ENCODE data around the gene TRIM54.
"Not testable (repeated sequence)": the region's sequence is repeated elsewhere in the genome, so short reads cannot be mapped to it uniquely, and the experiment has no call there.

TRIM54 gene

DNA sequence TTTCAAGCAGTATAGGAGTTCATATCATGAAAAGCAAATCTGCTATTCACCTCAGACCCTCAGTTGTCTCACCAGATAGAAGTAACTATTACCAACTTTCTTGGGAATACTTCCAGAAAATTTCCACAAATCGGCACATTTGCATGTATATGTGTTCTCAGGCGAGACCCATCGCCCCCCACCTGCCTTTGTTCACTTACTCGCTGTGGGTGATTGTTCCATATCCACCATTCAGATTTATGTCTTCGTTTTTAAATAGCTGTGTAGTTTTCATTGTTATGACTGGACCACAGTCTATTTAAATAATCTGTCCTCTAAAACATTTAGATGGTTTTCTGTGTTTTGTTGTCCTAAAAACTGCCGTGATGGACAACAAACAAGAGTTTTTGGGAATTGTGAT, 3.3 kb downstream of the TRIM54 start:
- no peak for DNase-seq

DNA sequence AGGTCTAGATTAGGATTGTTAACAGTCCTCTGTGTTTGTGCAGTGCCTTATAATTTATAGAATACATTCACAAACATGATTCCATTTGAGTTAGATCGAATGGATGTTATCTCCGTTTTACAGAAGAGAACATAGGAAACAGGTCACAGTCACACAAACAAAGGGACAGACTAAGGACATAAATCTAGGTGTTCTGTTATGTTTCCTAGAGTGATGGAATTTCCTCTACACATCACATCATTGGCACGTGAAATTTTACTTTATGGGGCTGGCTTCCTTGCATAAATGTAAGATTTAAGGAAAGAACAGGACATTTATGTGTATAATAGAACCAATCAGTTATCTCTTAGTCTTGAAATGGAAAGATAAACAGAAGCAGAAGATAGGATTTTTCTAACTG, 6.4 kb downstream of the TRIM54 start:
- no peak for DNase-seq

DNA sequence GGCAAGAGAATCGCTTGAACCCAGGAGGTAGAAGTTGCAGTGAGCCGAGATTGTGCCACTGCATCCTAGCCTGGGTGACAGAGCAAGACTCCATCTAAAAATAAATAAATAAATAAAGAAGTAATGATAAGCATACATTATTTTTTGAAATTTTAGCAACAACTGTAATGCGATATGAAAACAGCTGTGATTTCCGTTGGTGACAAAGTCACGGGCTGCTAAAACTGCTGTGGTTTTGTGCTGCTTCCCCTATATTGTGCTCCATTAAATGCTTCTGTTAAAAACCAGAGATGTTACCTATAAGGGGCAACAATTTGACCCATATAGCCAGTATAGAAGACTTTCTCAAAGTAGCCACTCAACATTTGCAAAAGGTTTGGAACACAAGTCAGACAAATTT, 8.3 kb downstream of the TRIM54 start:
- DNase-seq, result no peak

DNA sequence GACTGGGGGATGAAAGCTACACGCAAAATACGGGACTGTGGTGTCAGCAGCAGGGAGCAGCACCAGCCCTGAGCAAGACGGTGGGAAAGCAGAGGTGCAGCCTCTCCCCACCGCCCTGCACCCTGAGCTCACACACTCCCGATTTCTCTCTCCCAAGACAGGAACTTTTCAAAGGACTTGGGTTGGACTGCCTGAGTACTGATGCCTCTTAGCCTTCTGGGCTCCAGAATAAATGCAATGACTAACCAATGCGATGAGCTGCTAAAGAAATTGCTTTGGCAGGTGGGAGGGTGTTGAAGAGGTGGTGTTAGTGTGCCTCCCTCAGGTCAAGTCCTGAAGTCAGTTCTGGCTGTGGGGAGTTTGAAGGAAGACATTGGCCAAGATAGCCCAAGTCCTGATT, 9.6 kb downstream of the TRIM54 start:
- DNase-seq, result no peak

DNA sequence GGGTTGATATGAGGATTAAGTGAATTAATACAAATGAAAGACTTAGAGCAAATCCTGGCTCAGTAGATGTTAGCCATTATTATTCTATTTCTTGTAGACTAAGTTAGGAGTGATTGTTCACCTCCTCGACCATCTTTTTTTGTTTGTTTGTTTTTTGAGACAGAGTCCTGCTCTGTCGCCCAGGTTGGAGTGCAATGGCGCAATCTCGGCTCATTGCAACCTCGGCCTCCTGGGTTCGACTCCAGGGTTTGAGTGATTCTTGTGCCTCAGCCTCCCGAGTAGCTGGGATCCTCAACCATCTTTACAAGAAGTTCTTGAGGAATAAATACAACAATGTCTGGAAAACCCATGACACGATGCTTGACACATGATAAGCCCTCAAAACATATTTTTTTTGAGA, 12.7 kb downstream of the TRIM54 start:
- no peak for DNase-seq

DNA sequence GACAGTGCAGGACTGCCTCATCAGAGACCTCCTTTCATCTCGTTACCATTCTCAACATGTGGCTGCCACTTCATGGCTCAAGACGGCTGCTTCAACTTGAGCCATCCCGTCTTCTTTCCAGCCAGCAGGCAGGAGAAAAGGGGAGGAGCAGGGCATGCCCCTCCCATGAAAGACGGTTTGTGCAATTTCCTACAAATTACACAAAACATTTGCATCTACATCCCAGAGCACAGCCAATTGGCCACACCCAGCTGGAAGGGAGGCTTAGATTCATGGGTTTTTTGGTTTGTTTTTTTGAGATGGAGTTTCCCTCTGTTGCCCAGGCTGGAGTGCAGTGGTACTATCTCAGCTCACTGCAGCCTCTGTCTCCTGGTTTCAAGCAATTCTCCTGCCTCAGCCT, 14.3 kb downstream of the TRIM54 start:
- no peak for DNase-seq

DNA sequence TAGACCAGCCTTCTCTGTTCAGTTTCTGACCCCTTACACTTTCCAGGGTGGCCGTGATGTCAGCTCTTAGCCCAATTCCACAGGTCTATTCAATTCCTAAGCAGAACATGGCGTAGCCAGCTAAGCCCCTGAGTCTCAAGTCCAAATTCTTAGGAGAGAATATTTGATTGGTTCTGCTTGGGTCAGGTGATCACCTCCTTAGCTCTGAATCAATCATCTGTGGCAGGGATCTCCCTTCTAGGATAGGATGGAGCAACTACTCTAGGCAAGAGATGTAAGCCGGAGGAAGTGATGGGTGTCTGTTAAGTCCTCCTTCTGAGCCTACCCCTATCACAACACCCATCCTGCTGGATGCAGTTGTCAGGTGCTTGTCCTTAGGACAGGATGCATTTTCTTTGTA, 15.0 kb downstream of the TRIM54 start:
- DNase-seq, result no peak

DNA sequence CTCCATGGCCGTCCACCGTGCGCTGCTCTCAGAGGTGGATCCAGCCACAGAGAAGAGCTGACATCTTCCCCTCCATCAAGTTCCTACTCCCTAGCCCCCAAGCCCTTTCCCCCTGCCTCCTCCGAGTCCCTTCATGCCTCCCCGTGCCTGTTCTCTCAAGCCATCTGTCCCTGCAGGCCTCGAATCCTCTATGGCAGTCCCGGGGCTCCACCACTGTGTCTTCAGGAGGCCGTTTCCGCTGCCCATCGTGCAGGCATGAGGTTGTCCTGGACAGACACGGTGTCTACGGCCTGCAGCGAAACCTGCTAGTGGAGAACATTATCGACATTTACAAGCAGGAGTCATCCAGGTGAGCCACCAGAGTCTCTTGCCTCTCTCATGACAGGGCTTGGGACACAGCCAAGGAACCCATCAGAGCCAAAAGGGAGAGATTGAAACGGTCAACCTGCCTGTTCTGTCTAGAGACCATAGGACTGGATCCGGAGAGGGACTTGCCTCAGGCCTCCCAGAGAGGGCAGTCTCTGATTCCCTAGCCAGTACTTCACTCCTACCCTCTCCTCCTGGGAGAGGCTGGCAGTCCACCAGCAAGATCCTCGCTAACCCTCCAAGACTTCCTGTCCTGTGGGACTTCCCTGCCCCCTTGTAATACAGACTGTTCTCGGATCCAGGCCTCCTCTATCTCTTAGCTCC, 16.3 kb downstream of the TRIM54 start:
- no peak for DNase-seq

DNA sequence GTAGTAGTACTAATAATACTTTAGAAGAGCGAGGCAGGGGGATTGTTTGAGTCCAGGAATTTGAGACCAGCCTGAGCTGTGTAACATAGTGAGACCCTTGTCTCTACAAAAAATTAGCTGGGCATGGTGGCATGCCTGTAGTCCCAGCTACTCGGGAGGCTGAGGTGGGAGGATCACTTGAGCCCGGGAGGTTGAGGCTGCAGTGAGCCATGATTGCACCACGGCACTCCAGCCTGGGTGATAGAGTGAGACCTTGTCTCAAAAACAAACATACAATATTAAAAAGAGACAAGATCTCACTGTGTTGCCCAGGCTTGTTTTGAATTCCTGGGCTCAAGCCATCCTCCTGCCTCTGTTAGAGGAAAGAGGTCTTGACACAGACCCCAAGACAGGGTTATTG, 18.4 kb downstream of the TRIM54 start:
- not testable (repeated sequence) for DNase-seq

DNA sequence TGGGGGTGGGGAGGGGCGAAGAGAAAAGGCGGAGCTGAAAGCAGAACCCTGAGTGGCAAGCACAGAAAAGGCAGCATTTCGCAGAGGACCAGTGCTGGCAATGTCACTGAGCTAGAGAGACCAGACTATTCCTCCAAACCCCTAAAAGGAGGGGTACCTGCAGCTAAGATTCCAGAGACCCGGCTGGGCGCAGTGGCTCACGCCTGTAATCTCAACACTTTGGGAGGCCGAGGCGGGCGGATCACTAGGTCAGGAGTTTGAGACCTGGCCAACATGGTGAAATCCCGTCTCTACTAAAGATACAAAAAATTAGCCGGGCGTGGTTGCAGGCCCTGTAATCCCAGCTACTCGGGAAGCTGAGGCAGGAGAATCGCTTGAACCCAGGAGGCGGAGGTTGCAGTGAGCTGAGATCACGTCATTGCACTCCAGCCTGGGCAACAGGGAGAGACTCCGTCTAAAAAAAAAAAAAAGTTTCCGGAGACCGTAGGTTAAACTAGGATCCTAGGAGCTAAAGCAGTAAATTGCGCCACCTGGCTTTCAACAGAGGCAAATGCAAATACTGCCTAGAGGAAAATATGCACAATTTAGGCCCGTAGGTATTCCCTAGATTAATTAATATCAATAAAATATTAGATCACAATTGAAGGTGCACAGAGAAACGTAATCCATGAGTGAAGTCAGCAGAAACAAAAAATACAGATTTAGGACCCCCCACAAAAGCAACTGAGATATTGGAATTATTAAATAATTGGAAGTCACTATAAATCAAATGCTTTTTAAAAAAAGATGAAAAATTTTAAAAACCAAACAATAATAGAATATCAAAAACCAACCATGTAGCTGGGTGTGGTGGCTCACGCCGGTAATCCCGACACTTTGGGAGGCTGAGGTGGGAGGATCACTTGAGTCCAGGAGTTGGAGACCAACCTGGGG, 21.1 kb downstream of the TRIM54 start:
- no peak for DNase-seq

DNA sequence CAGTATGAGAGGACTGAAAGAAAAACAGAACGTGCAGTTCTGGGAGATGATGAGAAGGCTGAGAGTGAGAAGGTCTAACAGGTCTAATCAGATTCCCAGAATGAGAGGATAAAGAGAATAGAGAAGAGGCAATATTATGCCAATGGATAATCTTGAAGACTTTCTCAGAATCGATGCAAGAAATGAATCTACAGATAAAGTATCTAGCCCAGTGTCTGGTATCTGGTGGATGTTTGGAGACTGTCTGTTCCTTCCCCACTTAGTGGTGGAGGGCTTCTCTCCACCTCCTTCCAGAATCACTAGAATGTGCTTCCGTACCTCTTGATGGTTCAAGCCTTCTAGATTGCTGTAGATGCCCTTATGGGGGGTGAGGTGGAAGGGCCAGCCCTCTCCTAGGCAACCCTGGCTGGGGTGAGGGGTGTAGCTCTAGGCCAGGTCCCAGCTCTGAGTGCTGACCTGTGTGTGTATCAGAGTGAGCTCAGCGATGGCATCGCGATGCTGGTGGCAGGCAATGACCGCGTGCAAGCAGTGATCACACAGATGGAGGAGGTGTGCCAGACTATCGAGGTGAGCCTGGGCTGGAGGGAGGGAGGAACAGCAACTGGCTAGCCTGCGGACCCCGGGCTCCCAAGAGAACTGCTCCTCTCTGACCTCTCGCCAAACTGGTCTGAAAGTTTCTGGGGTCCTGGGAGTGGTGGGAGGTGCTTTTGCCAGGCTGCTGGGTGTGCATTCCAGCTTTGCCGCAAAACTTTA, 22.4 kb downstream of the TRIM54 start:
- no peak for DNase-seq

DNA sequence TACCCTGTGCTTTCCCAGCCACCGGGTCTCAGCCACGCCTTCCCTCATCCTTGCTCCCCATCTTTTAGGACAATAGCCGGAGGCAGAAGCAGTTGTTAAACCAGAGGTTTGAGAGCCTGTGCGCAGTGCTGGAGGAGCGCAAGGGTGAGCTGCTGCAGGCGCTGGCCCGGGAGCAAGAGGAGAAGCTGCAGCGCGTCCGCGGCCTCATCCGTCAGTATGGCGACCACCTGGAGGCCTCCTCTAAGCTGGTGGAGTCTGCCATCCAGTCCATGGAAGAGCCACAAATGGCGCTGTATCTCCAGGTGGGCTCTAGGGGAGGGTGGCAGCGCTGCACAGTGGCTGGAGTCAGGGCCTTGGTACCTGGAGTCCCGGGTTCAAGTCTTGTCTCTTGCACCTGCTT, 23.3 kb downstream of the TRIM54 start:
- no peak for DNase-seq

DNA sequence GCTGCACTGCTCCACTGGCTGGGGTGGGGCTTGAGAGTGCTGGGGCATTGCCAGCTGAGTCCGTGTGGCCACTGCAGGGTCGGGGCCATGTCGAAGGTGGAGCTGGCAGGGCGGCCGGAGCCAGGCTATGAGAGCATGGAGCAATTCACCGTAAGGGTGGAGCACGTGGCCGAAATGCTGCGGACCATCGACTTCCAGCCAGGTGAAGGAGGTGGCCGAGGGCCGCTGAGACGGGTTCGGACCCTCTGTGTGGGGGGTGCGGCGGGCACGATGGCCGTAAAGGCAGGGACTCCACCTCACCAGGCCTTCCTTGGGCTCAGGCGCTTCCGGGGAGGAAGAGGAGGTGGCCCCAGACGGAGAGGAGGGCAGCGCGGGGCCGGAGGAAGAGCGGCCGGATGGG, 23.9 kb downstream of the TRIM54 start:
- DNase-seq, result no peak

DNA sequence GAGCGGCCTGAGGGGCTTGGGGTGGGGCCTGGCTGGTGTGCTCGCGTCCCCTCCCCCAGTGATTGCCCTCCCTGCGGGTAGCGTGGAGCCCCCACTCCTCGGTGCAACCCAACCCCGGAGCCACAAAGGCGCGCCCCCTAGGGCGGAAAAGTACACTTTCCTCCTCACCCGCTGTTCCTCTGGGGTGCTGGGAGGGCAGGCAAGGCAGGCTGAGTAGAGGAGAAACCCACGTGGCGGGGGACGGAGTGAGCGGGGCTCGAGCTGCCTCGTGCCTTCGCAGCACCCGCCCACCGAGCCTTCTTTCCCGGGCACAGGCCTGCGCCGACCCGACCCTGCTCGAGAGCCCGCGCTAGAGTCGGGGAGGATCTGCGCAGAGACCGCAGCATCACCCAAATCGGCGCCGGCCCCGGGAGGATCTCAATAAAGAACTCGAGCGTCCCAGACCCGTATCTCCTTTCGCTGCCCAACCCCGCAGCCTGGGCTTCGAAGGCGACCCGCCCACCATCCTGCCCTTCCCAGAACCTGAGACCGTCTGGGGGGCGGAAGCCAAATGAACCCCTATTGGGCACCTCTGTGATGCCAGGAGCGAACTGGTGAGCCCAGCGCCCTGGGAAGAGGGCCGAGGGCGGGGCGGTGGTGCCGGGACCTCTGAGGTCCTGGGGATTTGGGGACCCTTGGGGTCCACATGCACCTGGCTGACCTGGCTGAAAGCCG, 24.5 kb downstream of the TRIM54 start:
- no peak for DNase-seq

DNA sequence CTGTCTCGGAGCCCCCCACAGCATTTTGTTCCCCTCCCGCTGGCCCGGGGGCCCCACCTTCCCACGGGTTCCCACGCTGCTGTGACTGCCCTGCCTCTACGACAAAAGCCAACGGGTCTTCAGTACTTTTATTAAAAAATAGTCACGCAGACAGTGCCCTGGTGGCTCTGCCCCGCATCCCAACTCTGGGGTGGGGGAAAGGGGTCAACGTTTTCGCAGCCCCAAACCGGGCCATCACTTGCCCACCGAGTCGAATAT, 25.0 kb downstream of the TRIM54 start:
- DNase-seq, result no peak

DNA sequence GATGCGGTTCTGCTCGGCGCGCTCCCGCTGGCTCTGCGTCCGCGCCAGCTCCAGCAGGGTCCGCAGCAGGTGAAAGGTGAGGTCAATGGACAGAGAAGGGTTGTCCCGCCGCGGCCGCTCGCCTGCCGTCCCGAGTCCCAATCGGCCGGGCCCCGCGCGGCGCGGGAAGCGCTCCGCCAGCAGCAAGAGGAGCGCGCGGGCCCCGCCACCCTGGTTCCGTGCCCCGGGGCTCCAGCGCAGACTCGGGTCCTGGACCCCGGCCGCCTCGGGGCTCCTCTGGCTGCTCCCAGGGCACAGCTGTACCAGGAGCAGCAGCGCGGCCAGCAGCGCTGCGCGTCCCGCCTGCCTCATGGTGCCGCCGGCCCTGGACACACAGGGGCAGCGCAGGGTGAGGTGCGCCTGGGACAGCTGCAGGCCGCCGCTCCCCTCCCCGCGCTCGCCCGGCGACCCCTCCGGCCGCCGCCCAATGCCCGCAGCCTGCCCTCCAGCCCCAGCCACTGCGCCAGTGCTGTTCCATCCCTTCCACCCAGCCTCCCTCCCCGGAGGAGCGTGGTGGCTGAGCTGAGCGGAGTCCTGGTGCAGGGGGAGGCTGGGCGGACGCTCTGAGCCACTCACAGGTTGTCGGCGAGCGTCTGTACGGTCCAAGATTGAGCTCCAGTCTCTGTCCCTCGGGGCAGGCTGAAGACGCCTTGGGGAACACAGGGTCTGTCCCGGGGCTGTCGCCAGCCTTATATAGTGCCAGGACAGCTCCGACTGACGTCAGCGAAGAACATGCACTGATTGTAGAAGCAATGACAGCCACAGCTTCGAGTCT, 25.5 kb downstream of the TRIM54 start:
- no peak for DNase-seq

DNA sequence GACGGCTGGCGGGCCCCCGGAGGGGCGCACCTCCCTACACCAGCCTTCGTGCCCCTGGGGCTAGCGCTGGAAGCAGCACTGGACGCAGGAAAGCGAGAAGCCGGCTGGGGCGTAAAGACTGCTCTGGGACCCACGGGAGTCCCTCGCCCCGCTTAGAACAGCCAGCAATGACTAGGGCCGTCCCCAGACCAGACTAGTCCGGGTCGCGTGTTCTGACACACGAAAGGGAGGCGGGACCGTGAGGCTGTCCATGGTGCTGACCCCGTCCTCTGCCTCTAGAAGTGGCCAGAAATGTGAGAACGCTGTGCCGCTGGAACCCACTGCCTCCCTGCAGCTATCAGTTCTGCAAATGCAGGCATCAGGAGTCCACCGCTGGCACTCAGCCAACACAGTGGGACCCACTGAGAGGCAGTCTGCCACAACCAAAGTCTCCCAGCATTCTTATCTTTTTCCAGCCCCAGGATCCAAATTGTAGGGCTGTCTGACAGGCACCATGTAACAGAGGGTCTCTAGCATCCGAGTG, 26.2 kb downstream of the TRIM54 start, which contains the start of gene UCN:
TSS of gene UCN (minus strand) at position 87 of the 523 bp plus-strand sequence. CDS start 550 bp downstream, outside the sequence.
- no peak for DNase-seq

DNA sequence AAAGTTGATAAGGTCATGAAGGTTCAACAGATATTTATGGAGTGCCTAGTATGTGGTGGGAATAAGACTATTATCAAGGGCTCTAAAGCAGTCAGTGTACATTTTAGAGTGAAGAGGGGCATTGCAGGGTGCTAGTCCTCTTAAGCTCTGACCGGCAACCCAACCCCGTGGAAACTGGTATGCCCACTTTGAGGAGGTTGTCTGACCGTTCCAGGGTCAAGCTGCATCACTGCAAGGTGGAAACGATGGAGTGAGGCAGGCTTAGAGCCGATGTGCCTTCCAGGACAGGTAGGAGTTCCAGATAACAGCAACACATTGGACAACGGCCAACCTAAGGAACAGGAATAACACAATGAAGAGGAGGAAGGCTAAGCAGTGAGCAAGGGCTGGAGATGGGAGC, 27.4 kb downstream of the TRIM54 start:
- DNase-seq, result no peak

DNA sequence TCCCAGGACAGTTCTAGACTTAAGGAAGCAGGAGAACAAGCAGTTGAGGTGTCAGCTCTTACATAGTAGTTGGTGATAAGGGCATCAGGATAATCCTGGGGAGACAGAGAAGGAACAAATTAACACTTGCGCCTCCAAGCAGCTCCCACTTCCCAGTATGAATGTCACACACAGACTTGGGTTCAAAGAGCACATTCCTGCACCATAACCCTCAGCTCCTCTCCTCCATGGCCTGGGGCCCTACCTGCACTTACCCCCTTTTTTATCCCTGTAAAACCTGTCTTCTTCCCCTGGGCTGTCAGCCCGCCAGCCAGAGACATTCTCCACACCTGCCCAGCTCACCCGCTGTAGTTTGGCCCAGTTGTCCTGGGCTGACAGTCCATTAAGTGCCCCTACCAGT, 29.9 kb downstream of the TRIM54 start:
- DNase-seq, result no peak

DNA sequence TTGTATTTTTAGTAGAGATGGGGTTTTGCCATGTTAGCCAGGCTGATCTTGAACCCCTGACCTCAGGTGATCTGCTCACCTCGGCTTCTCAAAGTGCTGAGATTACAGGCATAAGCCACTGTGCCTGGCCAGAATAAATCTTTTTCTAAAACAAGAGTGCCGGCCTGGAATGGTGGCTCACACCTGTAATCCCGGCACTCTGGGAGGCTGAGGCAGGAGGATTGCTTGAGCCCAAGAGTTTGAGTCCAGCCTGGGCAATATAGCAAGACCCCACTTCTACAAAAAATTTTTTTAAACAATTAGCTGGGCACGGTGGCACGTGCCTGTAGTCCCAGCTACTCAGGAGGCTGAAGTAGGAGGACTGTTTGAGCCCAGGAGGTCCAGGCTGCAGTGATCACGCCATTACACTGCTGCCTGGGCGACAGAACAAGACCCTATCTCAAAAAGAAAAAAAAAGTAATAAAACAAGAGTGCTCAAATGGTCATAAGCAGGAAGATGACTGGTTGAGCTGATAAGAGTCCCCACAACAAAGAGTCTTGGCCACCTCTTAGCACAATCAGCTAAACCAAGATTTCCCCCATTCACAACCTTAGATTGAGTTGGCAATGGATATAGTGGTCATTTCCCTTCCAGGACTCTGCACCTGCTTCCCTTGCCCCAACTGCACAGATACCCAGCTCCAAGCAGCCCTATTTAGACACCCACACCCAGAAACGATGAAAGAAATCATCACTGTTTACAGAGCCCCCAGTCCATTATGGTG, 31.8 kb downstream of the TRIM54 start:
- DNase-seq, result no peak

DNA sequence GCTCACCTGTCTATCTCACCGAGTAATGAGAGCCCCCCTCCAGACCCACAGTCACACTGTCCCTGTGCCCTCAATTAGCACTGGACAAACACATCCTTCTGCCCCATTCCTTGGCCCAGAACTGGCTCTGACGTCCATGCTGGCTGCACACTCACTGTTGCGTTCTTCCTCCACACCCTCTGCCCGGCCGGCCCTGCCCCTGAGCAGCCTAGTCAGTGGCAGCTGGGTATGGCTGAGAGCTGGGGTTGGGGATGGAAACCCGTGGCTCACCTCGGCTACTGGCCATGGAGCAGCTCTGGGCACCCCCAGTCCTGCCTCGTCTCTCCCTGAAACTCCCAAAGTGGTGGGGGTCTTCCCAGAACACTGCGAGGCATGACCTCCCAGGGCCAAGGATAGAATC, 32.5 kb downstream of the TRIM54 start:
- DNase-seq, result no peak
